NCI-H2171 (cell line): Measurements from ENCODE around the gene GRM1.

ENCODE experiments used
- DNase-seq: peaks from one replicate; lab custom pipeline; 2025; lab: John Stamatoyannopoulos, UW

GRM1 gene

DNA sequence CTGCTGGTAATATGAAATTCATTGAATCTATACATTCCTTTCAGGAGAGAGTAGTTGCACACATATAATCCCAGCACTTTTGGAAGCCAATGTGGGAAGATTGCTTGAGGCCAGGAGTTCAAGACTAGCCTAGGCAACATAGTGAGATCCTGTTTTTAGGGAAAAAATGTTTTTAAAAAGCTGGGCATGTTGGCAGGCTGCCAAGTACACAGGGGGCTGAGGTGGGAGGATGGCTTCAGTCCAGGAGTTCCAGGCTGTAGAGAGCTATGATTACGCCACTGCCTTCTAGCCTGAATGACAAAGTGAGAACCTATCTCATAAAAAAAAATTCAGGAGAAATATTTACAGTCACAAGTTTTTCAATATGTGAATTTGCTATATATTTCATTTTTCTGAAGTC lies 71.9 kb downstream of the GRM1 start:
- no peak for DNase-seq

DNA sequence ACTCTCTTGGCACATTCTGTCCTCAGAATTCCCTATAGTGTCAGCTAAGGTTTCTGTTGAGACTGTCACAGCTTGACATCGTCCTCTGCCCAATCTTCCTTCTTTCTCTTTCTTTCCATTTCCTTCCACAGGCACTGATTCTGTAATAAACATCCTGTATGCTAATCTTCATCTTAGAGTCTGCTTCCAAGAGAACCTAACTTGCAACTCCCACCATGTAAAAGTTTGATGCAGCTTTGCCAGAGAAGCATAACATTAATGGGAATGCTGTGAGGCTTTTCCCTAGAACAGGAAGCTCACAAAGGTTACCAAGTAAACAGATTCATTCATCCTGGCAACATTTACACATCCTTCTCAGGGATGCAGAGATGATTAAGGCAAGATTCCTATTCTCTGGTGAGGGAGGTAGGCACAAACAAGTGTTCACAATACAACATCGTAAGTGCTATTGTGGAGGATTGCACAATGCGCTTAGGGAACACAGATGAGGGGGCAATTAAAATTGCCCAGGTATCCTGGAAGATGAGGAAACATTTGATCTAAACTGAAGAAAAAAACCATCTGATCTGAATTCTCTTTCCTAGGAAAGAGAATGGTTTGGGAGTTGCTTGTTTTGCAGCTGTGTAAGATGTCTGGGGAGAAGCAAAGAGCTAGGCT lies 74.7 kb downstream of the GRM1 start:
- no peak for DNase-seq

DNA sequence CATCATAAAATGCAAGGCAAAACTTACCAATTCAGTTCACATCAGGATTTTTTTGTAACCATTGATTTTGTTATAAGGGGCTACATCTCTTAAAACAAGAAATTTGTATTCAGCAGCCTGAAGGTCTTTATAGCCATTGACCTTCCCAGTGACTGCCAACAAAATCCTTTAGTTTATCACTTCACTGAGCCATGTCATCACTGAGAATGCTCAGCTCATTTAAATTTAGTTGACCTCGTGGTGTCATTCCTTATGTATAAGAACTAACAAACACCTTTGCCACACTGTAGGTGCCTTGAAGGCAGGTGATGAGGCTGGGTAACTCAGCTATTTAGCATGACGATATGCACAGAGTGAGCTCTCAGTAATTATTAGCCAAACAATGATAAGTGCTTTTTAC lies 77.7 kb downstream of the GRM1 start:
- no peak for DNase-seq

DNA sequence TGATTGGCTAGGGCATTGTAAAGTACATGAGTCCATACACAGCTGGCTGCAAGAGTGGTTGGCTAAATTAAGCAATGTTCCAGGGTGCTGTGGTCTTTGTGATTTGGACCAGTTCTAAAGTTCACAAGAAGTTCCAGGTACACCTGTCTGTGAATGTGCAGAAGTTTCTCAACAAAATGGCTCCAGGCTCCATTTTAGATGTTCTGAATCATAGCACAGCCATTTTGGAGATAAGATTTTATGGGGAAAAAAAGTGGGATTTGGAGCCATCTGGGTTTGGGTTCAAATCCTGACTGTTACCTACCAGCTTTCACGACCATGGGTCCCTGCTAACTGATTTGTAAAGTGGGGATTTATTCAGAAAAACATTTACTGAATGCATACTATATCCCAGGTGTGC lies 82.1 kb downstream of the GRM1 start:
- no peak for DNase-seq

DNA sequence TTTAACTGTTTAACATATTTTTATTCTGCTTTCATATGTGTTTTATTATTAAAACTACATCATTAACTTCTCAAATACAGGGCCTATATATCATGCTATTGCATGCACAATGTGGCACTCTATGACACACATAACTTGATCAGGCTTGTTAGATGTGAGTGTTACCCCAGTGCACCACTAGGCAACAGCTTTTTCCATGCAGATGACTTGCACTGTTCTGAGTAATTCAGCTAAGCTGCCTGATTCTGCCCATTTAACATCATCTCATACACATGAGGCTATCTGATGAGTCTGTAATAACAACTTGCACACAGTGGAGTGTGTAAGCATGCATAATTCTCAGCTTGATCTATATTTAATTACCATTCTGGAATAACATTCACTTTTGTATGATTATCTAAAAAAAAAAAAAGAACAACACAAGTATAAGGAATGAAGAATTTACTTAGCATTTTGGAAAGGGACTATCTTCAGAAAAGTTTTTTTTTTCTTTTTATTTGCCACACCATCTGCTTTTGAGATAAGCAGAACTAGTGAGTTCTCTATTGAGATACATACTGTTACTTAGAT lies 83.1 kb downstream of the GRM1 start:
- no peak for DNase-seq

DNA sequence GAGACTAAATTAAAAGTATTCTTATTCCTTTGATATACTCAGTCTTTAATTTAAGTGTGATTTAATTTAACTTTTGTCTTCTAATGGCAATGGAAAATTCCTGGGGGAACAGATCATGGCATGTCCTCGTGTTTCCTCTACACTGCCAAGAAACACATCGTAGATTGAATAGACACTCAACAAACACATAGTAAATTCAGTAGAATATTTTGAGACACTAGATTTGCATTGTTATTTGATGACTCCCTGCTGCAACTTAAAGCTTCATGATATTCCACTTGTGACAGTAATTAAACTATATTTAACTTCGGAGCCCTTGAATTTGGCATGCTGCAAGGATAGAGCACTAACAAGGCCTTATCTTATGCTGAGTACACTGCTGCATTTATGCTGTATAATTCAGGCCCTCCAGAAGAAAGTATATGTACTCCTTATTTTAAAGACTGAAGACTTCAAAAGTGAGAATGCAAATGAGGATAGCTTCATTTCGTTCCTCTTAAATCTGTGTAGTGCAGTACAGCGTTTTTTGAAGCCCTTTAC lies 84.3 kb downstream of the GRM1 start:
- no peak for DNase-seq

DNA sequence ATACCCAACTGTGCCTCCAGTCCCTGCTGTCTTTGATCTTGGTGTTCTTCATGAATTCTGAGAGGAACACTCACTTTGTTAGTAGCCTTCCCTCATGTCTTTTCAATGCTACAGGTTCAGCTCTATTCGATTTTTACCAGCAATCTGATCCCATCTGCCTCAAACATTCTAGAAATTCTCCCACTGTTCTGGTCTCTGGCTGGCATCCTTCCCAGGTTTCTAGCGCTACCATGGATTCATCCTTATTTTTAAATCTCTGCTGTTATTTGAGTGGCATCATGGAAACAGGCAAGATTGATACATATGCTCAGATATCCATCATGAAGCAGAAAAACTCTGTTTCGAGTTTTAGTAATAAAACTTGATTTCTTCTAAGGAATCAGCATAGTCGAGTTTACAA lies 94.8 kb downstream of the GRM1 start:
- DNase-seq, result no peak

DNA sequence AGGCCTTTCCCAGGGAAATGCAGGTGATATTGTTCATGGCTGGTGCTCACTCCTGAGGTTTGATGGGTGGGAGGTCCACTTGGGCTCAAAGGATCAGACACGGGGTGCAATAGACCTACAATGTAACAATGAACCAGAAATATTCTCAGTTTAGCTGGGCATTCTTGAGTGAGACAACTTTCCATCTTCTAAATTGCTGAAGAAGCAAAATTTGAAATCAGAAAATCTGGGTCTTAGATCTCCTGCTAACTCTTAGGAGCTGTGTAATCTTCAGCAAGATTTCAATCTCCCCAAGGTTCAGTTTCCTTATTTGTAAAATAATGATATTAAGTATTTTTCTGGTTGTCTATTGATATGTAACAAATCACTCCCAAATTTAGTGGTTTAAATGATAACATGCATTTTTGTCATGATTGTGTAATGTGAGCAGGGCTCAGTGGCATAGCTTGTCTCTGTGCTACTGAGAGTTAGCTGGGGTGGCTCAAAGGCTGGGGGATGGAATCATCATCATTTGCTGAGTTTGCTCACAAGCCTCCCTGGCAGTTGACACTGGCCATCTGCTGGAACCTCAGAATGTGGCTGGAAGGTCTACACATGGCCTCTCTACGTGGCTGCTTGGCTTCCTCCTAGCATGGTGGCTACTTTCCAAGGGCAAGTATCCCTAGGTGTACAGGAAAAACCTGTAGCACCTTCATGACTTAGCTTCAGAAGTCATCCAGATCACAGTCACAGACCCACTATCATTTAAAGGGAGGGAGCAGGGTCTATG lies 98.8 kb downstream of the GRM1 start:
- no peak for DNase-seq

DNA sequence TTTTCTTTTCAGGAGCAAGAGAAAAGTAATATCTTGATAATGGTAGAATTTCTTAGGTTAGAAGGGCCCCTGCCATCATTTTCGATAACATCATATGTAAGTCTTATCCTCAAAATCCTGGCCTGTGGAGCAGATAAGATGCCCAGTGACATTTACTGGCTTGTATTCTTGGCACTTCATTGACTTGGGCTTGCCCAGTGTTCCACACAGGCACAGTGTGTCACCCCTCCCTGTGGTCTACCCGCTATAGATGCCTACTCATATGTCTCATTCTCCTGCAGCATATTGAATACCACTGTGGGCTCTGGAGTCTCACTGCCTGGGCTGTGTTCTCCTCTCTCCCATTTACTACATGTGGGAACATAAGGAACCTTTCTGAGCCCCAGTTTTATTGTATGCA lies 105.0 kb downstream of the GRM1 start:
- no peak for DNase-seq

DNA sequence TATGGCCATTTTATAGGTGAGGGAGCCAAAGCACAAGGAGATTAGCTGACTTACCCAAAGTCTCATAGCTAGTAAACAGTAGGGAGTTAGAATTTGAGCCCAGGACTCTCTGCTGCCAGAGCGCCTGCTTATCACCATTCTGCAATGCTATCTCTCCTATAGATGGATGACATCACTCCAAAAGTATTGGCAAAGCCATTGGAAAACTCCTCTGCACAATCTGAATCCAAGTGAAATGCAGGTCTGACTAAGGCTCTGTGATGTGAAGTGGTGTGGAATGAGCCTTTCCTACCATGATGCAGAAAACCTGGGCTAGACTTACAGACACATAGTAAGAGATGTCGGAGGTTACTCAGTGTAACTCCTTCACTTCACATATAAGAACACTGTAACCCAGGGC lies 106.3 kb downstream of the GRM1 start:
- no peak for DNase-seq

DNA sequence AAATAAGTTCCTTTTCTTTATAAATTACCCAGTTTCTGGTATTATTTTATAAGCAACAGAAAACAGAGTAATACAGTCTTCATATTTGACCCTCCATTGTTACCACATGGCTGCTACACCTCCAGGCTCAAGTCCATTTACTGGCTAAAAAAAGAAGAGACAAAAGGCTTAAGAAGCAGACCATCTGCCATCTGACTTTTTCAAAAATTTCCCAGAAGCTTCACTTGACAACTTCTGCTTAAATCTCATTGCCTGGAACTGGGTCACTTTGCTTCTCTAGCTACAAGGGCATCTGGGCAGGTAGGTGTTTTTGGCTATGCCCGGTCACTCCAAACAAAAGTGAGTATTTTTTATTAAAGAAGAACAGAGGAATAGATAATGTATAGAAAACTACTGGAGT lies 118.0 kb downstream of the GRM1 start:
- no peak for DNase-seq

DNA sequence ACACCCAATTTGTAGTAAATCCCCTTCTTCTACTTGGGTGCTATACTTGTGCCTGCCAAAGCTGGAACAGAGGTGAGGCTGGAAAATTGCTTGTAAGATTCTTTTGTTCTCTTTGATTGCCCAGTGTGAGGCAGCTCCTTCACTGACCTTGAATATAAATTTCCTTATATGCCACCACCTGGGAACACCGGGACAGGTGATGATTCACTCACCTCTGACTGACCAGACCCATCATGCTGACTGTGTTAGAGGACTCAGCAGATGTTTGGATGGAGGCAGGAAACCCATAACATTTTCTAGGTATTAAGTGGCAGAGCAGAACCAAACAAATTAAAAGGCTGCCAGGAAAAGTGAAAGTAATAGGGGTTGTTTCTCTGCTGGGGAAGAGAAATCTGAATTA lies 120.9 kb downstream of the GRM1 start:
- no peak for DNase-seq

DNA sequence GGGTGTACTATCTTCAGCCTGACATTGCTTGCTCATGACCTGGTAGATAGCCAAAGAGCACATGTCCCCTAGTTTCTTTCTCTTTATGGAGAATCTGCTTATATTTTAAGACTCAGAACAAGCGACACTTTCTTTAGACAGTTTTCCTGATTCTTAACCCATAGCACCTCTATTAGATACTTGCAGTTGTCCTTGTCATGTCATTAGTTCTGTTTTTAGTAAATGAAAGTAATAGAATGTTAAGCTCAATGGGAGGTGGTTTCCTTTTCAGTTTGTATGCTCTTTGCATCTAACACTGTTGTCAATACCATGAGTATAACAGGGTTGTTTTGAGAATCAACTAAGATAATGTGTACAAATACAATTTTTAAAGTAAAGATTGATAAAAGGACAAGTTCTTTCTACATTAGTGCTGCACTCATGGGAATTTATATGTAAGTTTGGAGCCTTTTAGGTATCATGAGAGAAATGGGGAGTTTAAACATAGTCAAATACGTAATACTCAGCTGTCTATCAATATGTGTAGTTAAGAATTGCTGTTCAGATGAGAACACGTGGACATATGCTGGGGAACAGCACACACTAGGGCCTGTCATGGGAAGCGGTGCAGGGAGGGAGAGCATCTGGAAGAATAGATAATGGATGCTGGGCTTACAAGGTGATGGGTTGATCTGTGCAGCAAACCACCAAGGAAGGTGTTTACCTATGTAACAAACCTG lies 124.3 kb downstream of the GRM1 start:
- no peak for DNase-seq

DNA sequence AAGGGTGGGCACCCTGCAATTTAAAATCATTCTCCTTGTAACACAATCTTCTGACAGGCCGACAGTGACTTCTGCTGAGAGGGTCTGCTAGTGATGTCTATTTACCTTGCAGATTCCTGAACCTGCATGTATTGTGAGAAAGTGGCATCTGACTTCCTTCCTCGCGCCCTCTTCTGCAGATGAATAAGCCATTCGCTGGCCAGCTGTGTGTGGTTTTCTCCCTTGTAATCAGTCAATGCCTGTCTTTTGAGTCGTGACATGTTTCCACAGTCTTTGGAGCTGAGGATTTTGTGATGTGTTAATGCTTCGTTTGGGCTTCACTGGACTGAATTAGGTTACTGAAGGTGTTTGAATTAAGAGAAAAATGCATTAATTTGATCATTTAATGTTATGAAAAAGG lies 125.3 kb downstream of the GRM1 start:
- no peak for DNase-seq

DNA sequence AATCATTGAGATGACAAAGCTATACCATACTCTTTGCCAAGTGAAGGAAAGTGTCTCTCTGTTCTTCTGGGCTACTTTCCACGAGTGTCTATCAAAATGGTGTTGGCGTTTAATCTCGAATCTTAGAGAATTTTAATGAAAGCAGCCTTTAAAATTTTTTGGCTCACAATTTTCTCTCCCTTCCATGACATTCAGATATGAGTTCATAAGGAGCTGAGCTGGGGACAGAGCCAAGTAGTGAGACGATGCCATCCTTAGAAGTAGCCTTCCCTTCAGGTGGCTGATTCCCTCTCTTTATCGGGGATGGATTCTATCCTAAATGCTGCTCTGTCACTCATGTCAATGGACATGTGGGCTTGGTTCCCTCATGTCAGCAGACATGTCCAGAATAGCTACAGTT lies 132.8 kb downstream of the GRM1 start:
- no peak for DNase-seq

DNA sequence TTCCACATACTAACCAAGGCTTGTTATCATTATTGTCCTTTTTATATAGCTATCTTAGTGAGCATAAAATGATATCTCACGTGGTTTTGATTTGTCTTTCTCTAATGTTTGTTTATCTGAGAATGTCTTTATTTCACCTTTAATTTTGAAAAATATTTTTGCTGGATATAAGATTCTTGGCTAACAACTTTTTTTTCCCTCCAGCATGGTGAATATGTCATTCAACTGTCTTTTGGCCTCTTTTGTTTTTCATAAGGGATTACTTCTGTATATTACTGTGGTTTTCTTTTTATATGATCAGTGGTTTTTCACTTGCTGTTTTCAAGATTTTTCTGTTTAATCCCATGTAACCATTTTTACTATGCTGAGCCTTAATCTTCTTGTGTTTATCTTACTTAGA lies 141.0 kb downstream of the GRM1 start:
- no peak for DNase-seq

DNA sequence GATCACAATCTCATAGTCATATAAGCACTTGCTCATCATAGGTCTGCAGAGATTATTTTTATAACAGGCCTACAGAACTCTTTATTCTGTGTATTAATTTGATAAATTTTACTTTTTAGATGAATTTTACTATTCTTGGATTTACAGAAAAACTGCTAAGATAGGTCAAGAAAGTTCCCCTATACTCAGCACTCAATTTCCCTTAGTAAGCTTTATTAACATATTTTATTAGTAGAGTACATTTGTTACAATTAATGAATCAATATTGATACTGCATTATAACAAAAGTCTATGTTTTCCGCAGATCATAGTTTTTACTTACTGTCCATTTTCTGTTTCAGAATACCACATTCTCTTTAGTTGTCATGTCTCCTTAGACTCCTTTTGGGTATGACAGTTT lies 148.9 kb downstream of the GRM1 start:
- no peak for DNase-seq

DNA sequence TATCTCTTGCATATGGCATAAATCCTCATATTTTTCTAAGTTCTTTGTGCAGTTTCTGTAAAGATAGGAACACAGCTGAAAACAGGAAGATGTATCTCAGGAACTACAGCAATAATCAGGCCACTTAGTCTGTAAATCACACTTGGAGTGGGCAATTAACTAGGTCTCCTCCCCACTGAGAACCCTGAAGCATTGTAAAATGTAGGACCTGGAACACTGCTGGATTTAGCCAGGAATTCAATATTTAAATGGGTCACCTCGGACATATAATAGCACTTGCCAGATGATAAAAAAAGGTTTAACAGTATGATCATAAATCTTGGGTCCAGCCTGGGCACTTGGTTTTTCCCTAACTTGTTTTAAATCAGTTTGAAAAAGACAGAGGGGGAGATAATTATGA lies 155.0 kb downstream of the GRM1 start:
- no peak for DNase-seq

DNA sequence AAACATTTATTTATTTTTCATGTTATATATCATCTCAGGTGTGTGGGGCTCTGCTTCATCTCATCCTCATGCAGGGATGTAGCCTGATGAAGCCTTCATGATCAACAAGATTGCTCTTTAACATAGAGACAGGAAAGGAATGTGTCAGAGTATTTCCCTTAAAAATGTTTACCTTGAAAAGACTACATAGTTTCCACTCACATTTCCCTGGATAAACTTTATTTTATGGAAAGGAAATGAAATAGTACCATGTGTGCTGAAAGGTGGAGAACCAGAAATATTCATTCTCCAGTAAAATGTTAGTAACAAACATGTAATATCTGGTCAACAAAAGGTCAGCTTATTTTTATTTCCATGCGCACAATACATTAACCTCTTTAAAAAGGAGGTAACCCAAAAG lies 155.8 kb downstream of the GRM1 start:
- no peak for DNase-seq

DNA sequence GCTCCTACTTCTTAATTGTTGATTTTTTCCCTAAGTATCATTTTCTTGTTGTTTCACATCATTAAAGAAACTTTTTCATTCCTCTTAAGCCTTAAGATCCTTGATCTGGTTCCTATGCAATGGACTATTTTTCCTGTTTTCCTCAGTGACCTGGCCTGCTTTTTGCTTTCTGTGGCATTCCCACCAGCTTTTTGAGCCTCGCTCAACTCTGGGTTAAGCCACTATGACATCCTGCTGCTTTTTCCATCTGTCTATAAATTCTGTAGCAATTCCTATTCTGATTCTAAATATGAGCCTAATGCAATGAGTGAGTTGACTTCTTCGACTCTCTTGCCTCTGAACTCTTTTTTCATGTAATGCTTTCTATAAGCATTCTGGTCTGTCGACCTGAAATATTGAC lies 160.3 kb downstream of the GRM1 start:
- no peak for DNase-seq

DNA sequence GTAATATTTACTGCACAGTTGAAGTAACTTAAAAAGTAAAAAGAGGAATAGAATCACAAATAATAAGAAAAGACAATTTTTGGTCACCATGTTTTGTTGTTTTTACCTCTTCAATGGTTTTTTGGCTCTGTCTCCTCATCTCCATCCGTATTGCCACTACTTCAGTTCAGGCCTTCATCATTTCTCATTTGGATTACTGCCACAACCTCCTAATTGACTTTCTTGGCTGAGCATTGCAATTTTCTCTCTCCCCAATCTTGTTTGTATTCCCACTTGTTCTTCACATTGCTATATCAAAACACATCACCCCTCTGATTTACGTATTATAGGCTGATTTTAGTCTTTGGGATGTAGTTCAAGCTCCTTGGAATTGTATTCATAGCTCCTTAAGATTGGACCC lies 161.7 kb downstream of the GRM1 start:
- no peak for DNase-seq

DNA sequence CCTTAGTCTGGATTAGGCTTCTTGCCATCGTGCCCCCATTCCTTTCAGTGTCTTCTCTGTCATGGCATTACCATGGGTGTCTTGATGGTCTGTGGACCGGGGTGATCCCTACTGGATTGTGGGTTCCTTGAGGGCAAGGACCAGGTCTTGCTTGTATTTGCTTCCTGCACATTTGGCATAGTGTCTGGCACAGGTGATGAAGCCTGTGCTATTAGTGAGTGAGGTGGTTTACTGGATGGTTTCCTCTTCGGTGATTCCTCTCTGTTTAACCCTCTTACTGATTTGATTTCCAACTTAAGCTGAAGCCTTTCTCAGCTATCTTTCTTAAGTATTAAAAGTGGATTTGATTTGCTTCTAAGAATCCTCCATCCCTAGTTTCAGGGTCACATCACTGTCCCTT lies 162.3 kb downstream of the GRM1 start:
- DNase-seq, result no peak

DNA sequence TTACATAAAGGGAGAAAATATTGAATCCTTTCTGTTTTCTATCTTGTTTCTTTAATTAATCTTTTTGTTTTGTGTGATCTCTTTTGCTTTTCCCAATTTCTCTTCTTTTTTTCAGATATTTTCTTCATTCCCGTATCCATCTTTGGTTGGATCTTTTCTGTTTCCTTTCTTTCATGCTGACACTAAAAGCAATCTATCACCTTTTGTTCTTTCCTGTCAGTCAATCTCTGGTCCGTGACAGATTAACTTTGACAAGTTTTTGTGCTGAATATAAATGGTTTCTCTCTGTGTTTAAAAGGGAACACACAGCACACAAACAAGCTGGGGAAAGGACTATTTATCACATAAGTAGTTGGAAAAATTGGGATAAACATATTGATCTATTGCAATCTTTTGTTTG lies 162.8 kb downstream of the GRM1 start:
- no peak for DNase-seq
